HT-29 (cell line): ENCODE data around the gene CSF1R. TPM values are rescaled to one million over a fixed set of nuclear protein-coding genes. Genes with fewer than 3 reads are reported as not detected.

Experiments
- DNase-seq: peaks from one replicate; pipeline ENCODE4 v3.0.0-alpha.2; 2015; ENCODE audit warnings: low spot score
- total RNA-seq: library from RNA; depleted of rRNA; stranded (reverse); fragments of >200 nt; shearing (Covaris generic); gene quantifications from 2 replicates; pipeline ENCODE4 v1.2.3, GENCODE V29; 2014

The CSF1R gene
- total RNA-seq, 1 experiment from 2014 or later = not detected

DNA sequence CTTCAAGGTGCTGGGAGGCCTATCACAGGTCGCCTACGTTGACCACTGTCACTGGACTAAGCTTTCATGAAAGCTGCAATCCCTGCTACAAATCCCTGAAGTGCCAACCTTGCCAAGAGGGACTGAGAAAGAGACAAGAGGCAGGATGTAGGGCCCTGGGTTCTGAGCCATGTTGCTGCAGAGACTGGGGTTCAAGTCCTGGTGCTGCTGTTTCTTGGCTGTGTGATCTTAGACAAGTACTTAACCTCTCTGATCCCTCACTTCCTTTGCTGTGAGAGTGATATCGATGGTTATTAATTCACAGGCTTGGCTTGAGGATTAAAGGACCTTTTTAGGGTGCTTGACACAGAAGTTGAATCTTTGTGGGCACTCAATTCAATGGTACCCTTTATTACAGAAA lies 15.5 kb downstream of the CSF1R start:
- DNase-seq = no peak

DNA sequence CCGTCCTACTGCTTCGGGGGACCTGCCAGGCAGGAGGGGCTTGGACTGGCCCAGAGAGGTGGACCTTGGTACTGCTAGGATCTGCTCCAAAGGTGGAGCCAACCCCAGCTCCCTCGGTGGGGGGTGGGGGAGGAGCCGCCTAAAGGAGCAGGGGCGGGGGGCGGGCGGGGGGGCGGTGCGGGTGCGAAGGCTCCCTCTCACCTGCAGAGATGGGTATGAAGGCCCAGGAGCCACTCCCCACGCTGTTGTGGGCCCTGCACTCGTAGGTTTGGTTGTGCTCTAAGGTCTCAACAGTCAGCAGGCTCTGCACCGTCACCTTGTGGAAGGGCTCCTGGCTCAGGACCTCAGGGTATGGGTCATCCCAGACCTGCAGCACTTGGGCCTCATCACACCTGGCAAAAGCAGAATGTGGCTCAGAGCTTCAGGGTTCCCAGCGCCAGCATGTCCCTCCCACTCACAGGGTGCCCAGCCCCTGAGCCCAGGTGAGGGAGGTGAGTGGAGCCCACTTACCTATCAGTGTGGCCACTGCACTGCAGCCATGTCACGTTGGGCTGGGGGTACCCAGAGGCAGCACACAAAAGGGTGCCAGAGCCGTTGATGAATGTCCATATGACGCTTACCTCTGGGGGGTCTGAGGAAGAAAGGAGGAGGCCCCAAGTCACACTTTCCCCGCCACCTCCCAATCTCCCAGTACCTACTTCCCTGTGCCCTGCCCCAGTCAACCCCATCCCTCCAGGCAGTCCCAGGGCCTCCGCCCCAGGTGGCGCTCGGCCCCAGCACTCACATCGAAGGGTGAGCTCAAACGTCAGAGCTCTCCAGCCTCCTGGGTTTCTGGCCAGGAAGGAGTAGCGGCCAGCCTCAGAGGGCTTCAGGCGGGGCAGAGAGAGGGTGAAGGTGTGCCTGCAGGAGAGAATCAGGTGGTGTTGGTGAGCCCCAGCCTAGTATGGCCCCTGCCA lies 16.4 kb downstream of the CSF1R start:
- DNase-seq = peak; percentile 14

DNA sequence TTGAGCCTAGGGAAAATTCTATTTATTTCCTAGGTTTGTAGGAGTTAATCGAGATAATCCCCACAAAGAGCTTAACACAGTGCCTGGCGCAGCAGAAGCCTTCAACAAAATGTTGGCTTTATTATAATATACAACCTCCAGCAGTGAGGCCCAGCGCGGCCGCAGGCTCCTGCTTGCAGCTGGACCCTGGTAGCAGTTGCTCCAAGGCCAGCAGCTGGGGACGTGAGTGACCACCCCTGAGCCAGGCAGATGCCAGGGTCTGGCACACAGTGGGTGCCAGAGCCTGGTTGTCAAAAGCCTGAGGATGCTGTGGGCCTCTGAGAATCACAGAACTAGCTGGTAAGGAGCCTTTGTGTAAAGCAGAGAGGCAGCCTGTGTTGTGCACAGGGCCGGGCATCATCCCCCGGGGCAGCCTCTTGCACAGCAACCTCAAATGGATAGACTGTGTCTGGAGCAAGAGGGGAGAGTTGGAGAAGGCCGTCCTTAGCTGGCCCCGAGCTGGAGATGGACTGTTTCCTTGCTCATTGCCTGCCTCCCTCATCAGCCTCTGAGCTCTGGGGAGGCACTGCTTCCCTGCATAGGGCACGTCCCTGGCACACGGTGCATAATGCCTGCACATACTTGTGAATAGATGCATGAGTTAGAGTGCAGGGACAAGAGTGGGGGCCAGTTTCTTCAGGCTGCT lies 17.3 kb downstream of the CSF1R start:
- no peak for DNase-seq

DNA sequence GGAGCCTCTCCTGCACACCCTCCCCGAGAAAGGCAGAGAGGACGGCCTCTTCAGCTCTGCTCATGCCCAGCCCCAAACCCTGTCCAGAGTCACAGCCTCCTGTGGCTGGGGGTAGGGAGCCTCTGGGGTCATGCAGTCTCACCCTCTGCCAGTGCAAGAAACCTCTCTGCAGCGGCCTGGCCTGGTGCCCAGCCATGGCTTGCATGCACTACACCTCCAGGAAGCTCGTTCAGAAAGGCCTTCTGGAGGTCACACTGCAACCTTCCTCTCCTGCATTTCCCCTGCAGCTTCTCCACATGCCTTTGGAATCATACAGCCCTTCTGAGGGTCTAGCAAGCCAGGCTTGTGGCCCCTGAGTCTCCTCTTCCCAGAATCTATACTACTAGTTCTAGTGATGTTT lies 17.9 kb downstream of the CSF1R start:
- peak; percentile 16 for DNase-seq

DNA sequence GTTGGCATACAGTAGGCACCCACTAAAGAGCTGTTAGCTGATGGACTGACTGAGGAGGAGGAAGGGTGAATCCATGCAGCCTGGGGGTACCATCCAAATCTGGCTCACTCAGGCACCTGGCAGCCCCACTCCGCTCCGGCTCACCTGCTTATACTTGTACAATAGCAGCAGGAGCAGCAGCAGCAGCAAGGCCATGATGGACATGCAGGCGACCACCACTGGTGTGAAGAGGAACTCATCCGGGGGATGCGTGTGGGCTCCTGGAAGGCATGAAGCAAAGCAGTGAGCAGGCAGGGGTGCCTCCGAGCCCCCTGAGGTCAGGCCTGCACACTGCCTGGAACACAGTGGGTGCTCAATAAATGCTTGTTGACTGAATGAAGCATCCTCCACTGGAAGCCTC lies 18.3 kb downstream of the CSF1R start:
- DNase-seq = no peak

DNA sequence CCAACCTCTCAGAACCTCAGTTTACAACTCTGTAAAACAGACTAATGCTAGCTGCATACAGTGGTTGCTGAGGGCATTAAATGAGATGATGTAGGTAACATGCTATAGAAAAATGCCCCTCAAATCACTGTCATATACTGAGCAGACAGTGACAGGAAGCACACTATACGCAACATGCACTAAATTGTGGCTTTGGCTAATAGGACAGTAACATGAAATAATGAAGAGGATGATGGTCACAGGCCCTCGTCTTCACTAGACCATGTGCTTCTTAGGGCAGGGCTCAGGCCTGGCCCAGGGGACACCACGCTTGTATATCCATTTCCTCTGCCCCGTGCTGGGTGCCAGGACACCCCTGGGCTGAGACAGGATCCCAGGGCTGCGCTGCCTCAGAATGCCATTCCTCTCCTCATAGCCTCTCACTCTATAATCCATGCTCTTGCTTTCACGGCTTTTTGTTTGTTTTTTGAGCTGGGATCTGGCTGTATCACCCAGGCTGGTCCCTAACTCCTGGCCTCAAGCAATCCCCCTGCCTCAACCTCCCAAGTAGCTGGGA lies 18.9 kb downstream of the CSF1R start:
- no peak for DNase-seq

DNA sequence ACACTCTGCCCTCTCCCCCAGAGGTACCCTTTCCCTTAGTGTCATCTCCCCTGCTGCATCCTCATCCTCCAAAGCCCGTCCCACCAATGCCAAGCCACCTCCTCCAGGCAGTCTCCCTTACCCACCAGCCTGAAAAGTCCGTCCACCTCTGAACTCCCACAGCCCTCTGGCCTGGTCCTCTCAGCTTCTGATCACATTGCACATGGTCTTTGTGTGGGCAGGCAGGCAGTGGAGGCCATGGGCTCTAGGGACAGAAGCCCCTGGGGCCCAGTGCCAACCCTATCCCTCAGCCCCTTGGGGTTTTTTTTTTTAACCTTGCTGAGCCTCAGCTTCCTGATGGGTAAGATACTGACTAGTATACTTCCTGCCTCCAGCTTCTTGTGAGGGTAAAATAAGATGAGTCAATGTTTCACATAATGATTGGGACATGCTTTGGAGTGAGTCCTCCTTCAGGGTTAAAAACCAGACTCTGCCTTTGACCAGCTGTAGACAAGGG lies 19.4 kb downstream of the CSF1R start:
- no peak for DNase-seq

DNA sequence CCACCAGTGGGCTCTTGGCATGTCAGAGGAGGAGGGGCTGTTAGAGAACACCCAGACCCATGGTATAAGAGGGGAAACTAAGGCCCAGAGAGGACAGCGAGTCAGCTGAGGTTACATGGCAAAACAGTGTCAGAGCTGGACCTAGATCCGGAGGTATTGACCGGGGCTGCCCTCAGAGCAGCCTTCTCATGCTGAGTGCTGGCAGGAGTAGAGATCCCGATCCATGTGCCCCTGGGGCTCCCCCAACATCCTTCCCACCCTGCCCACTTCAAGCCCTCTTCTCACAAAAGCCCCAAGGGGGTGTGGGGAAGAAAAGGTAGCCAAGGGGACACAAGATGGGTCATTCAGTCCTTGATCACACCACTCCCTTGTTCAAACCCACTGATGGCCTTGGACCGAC lies 19.9 kb downstream of the CSF1R start:
- DNase-seq = no peak

DNA sequence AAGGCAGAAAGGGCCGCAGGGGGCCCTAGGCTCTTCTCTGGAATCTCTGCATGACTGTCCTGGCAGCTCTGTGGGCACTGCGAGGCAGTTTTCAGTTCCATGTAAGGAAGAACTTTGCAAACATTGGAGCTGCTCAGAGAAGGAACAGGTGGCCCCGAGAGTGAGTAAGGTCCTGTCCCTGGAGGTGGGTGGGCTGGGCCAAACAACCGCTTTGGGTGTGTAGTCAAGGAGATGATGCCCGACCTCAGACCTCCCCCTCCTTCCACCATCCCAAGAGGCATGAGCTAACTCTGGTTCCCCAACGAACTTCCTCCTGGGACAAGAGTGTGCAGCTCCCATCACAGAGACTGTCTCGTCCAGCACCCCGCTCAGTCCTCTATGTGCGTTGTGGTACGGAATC lies 20.5 kb downstream of the CSF1R start:
- no peak for DNase-seq

DNA sequence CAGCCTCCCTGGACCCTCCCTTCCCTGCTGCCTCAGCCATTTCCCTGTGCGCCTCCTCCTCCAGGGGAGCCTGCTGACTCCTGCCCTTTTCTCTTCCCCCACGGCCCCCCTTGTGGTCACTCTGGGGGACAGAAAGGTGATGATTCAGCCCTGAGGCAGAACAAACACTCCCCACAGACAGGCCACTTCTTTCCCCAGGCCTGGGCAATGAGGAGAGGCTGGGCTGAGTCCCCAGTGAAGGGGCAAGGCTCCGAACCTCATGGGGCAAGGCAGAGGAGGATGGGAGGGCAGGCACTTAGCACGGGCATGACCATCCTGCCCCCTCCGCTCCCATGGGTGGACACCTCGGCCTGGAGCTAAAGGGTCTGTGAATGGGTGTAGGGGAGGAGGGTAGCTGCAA lies 21.0 kb downstream of the CSF1R start:
- no peak for DNase-seq

DNA sequence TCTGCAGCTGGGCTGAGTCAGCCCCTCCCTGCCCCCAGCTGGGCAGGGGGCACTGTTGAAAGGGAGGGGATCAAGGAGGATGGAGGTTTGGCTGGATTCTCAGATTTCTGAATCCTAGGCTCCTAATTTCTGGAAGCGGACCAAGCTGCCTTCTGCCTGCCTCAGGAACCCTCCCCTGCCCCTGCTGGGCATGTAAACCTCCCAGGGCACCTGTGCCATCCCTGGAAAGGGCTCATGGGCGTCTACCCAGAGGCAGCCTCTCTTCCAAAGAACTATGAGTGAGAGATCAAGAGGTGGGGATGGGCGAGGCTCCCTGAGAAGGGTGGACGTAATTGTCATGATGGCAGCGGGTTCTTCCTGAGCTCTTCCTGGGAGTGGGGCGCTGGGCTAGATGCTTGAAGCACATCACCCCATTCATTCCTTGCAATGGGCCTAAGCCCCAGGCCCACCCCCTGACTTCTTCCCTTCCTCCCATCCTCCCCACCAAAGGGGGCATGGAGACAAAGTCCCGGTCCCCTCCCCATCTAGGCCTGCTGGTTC lies 21.6 kb downstream of the CSF1R start:
- no peak for DNase-seq

DNA sequence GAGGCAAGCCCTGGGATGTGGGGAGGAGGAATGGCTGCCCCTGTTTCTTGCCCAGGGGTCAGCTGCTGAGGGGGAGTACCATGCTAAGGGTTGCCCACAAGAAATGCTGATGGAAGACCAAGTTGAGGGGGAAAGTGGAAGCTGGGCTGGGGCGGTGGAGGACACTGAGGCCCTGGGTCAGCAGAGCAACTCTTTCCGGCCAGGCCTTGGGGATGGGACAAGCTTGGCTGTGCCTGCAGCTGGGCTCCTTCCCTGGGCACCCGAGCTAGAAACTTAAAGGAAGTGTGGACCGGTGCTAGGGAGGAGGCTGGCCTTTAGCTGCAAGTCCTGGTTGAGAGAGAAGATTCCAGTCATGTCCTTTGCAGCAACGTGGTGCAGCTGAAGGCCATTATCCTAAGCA lies 22.7 kb downstream of the CSF1R start:
- DNase-seq = no peak

DNA sequence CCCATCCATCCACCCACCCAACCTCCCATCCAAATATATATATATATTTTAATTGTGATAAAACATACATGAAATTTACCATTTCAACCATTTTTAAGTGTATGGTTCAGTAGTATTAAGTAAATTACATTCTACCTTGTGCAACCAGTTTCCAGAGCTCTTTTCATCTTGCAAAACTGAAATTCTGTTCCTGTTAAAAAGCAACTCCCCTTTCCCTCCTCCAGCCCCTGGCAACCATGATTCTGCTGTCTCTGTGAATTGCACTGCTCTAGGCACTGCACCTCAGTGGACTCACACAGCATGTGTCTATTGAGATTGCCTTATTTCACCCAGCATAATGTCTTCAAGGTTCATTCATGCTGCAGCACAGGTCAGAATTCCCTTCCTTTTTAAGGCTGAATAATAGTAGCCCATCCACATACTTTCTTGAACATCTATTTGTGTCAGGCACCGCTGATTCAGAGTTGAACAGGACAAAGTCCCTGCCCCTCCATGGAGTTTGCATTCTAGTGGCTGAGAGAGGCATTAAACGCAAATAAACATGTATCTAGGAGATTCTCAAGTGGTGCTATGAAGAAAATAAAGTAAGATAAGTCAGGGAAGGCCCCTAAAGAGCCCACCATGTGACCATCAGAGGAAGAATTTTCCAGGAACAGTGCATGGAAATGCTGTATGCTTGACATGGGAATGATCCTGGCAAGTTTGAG lies 24.0 kb downstream of the CSF1R start:
- no peak for DNase-seq

DNA sequence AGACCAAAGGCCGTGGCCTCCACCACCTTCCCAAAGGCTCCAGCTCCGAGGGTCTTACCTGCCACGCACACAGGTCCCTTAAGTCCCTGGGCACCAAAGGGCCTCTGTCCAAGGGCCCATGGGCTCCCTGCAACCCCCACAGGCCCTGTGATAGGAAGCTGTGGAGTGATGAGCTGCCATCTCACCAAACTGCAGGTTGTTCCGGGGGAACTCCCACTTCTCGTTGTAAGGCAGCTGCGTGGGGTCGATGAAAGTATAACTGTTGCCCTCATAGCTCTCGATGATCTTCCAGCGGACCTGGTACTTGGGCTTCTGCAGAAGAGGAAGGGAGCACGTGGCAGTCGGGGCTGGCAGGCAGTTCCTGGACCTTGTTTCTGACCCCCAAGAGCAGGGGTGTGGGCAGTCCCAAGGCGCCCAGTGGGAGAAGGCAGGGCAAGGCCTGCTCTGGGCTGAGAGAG lies 24.8 kb downstream of the CSF1R start:
- DNase-seq = no peak

DNA sequence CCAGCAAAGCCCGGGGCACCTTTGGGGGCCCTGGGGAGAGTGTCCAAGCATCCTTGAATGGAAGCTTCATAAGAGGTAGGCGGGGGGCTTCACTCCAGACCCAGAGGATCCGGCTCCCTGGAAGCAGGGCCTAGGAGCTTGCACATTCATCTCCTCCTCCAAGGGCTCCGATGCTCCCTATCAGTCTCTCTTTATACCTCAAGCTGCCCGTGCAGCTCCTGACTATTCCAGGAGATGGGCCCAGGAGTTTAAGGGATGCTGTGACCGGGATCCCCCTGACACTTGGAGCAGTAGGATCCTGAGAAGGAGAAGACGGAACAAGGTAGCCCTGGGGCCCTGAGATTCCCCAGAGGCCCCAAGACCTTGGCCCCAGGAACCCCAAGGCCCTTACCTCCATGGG lies 25.9 kb downstream of the CSF1R start:
- no peak for DNase-seq

DNA sequence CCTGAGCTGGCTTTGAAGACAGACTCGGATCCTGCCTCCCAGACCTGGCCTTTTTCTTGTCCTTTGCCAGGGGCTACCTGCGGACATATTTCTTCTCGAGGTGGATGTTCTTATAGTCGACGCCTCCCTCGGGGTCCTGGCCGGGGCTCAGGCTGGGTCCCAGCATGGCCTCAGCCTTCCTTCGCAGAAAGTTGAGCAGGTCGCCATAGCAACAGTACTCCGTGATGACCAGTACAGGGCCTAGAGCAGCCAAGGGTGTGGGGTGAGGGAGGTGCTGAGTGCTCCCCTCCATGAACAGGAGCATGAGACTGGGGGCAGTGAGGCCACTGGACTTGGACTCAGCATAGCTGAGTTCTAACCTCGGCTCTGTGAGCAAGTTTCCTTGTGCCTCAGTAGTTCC lies 26.7 kb downstream of the CSF1R start:
- no peak for DNase-seq

DNA sequence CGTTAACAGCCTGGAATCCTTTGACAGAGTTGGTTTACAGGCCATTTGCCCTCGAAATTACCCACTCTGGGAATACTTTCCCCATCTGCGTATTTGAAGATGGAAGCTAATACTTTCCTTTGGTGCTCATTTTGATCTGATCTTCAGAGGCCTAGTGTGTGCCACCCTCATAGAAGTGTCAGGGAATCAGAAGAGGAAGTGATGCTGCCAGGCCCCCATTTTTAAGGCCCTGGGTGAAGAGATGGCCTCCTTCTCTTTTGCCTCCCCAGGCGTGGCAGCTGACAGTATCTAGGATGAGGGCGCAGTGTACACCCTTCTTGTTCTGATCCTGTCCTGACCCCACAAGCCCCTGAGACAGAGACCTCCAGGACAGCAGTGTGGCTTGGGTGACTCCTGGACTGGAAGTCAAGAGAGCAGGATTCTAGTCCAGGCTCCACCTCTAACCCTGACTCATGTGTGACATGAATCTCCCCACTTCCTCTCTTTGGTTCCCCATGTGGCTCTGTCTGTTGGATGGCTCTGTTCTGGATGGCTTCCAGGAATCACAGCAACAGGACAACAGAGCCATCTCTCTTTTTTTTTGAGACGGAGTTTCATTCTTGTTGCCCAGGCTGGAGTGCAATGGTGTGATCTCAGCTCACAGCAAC lies 27.8 kb downstream of the CSF1R start:
- DNase-seq = peak; percentile 3

DNA sequence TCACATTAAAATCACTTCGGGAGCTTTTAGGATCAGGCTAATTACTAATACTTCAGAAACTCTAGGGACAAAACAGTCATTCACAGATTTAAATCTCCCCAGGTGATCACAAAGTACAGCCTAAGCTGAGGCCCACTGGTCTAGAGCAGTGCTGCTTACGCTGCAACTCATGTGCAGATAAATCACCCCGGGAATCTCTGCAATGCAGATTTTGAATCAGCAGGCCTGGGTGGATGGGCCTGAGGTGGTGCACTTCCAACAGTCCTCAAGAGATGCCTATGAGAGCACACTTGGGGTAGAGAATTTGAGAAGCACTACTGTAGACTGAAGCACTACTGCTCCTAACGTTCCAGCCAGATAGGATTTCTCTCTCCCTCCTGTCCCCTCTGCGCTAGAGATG lies 28.4 kb downstream of the CSF1R start:
- no peak for DNase-seq

DNA sequence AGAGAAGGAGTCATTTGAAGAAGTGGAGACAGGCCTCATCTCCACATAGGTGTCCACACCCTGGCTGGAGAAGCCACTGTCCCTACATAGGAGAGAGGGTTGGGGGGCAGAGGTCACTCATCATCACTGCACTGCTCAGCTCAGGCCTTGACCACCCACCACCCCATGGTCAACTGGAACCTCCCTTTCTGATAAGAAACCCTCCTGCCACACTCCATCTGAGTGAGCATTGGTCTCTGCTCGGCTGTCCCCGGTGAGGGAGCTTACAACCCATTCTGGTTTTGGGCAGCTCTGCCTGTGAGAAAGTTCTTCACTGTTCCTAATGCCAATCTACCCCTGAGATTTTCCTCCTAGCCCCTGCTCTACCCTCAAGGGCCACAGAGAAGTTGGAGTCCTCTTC lies 28.8 kb downstream of the CSF1R start:
- no peak for DNase-seq

DNA sequence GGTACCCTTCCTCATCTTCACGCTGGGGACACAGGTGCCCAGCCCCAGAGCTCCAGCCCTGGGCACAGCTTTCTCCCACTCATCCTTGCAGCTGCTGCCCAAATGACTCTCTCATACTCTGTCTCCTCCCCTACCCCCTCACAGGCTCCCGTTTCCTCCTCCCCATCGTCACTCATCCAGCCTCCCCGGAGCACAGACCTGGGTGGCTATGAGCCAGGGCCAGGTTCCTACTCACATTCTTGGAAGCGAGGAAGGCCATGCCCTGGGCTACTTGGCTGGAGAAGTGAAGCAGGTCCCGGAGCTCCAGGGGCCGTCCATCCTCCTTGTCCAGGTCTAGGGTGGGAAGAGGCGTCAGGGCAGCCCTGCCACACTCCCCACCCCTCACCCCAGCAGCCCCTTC lies 29.3 kb downstream of the CSF1R start:
- no peak for DNase-seq

DNA sequence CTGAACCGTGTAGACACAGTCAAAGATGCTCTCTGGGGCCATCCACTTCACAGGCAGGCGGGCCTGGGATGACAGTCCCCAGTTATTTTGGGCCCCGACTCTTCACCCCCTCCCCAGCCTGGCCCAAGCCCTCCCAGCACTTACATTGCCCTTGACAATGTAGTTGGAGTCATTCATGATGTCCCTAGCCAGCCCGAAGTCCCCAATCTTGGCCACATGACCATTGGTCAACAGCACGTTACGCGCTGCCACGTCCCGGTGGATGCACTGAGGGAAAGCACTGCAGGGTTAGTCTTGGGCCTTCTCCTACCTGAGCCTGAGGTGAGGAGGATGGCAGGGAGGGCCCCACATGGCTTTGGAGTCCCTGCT lies 30.3 kb downstream of the CSF1R start:
- no peak for DNase-seq
